SKM-1 (cell line): ENCODE measurements around the gene ZDHHC11.
"Not testable (repeated sequence)": the region's sequence is repeated elsewhere in the genome, so short reads cannot be mapped to it uniquely, and the experiment has no call there.

ENCODE experiments used
- DNase-seq: peaks from one replicate; lab custom pipeline; 2025; ENCODE audit not compliant: unreplicated experiment; lab: John Stamatoyannopoulos, UW

ZDHHC11 gene

DNA sequence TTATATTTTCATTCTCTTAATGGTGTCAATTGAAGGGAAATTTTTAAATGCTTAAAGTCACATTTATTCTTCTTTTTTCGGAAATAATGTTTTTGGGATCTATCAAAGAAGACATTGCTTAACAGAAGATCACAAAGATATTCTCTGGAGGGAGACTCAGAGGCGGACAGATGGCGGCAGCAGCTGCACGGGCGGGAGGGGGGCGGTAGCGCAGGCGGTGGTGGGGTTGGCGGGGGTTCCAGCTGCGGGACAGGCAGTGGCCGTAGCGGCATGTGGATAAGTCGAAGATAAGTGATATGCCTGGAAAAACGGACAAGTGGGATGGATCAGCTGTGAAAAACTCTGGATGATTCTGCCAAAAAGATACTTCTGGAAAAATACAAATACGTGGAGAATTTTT, 34.6 kb downstream of the ZDHHC11 start:
- no peak for DNase-seq

DNA sequence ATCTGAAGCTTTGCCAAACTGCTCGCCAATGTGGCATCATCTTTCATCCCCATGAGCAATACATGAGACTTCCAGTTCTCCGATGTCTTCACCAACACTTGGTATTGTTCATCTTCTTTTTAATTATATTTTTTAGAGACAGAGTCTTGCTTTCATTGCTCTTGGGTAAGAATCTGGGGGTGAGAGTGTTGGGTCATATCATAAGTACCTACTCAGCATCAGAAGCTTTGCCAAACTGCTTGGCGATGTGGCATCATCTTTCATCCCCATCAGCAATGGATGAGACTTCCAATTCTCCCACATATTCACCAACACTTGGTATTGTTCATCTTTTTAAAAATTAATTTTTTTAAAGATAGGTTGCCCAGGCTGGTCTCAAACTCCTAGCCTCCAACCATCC, 35.3 kb downstream of the ZDHHC11 start:
- no peak for DNase-seq

DNA sequence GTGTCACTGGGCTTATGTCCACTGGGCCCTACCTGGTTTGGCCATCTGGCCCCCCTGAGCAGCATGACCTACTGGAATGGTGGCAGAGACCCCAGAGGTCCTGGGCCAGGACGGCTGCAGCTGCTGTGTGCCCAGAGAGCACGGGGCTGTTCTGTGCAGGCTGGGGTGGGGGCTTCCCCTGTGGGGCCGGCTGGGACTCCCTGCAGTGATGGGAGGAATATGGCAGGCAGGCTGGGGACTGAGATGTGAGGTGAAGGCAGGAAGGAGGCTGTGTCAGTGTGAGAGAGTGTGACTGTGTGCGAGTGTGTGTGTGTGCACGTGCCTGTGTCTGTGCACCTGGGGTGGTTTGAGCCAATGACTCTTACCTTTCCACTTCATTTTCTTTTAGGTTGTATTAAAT, 37.2 kb downstream of the ZDHHC11 start:
- not testable (repeated sequence) for DNase-seq

DNA sequence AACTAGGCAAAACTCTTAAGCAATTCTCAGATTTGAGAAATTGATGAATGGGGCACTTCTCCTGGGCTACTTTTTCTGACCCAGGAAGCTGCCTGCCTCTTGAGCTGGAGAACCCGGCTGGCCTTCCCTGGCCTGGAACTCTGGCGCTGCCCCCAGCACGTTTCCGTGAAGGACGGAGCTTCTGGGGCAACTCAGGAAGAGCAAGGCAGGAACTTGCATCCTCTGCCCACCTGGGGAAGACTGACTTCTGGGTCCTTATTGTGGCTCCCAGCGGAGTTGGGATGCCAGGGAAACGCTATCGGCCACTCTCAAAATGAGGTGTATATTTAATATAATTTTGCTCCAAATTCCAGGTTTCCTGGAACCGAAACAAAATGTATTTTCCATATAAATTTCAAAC, 39.4 kb downstream of the ZDHHC11 start:
- not testable (repeated sequence) for DNase-seq

DNA sequence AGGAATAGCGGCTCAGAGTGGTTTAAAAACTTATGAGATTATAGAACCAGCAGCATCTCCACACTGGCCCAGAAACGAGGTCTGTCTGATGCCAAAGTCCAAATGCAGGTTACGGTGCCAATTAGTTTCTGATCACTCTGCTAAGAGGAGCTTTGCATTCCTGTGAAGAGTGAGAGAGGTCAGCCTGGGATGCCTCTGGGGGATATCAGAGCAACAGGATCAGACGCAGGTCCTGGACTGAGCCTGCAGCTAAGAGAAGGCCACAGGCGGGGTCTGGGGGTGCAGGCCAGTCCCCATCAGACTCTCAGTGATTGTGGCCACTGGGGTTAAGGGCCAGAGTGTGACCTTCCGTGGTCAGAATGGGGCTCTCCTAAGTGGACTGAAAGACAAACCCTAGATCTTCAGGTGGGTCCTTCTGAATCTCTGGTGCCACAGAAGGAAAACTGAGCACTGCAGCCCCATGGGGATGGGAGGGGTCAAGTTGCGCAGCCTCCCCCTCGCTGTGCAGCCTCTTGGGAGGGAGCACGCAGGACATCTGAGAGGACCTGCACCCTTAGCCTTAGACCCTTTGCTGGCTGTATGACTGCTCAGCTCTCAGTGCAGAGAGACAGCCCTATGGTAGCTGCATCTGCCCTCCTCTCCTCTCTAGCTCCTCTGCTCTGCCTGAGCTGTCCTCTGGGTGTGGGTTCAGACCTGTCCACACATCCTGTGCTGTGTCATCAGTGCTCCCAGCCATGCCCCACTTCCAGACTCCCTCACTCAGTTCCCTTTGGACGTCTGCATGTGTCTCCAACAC, 42.9 kb downstream of the ZDHHC11 start:
- DNase-seq: not testable (repeated sequence)

DNA sequence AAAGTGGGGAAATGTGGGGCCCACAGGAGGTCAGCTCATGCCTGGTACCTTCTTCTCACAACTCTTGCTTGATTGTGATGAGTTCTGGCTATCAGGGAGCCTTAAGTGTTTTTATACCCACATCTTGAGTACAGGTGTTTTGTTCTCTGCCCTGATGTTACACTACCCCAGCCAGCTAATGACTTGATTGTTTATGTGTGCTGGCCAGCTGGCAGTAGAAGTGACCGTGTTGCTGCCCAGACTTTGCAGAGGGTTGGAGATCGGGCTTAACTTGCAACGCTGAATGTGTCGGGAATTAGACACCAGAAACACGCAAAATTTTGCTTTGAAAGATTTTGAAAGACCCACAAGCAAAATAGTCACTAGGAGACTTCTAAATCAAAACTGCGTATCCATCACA, 49.3 kb downstream of the ZDHHC11 start:
- DNase-seq: no peak

DNA sequence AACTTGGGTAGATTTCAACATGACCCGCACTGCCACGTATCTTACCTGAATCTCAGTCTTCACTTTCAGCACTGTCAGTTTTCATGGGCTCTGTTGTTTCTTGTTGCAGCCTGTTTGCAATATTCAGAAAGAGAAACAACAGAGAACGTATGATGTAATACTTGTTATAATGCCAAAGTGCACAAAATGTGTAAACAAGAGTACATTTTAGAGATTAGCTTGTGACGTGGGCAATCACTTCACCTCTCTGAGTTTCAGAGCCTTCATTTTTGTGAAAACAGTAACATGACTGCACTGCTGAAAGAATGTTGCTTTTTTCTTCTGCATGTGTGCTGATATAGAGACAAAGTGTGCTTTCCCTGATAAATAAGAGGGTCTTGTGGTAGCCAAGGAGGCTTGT, 49.7 kb downstream of the ZDHHC11 start:
- not testable (repeated sequence) for DNase-seq

DNA sequence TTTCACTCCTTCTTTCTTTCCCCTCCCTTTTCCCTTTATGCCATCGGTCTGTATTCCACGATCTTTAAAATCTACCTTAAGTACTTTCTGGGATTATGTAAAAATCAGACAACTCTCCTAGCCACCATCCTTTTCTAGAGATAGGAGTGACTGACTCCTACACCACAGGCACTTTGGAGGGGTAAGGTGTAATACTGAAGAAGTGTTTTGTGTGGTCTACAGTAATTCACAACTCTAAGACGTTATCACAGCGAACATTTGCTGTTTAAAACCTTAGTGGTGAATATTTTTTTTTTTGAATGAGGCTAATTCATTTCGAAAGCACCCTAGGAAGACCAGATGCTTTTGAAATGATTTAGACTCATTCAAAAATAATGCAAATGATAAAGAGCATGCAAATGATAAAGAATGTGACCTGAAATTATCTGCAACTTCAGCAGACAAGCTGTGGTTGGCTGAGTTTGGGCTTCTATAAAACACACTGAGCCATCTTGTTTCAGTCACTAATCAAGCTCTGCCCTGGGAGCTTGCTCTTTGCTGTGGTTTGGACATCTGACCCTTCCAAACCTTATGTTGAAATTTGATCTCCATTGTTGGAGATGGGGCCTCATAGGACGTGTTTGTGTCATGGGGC, 52.2 kb downstream of the ZDHHC11 start:
- DNase-seq: not testable (repeated sequence)

DNA sequence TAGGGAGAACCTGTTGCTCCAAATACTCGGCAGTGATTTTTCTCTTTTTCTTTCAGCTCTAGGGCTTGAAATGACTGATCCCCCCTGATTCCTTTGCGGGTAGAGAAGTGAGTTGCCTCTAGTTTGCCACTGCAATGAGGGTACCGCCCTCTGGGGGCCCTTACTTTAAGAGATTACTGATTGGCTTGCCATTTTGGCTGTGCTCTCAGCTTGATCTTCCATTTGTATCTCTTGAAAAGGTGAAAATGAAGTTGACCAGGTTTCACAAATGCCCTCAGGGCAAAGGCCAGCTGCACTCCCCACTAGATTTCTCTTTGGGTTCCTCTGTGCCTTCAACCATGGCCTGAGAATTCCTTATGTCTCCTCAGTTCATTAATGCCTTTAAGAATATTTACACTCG, 52.8 kb downstream of the ZDHHC11 start:
- not testable (repeated sequence) for DNase-seq

DNA sequence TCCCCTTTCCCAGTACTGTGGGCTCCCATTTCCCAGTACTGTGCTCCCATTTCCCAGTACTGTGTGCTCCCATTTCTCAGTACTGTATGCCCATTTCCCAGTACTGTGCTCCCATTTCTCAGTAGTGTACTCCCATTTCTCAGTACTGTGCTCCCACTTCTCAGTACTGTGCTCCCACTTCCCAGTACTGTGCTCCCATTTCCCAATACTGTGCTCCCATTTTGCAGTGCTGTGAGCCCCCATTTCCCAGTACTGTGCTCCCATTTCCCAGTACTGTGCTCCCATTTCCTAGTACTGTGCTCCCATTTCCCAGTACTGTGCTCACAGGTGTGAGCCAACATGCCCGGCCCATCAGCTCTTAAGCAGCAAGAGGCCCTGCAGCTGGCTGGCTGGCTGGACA, 54.9 kb downstream of the ZDHHC11 start:
- not testable (repeated sequence) for DNase-seq

DNA sequence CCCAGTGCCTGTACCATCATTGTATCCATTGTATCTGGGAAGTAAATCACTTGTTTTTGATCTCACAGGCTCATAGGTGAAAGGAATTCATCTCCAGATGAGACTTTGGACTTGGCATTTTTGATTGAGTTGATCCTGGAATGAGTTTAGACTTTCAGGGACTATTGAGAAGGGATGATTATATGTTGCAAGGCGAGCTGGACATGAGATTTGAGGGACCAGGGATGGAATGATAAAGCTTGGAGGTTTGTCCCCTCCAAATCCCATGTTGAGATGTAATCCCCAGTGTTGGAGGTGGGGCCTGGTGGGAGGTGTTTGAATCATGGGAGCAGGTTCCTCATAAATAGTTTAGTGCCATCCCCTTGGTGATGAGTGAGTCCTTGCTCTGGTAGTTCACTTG, 55.8 kb downstream of the ZDHHC11 start:
- DNase-seq: not testable (repeated sequence)

DNA sequence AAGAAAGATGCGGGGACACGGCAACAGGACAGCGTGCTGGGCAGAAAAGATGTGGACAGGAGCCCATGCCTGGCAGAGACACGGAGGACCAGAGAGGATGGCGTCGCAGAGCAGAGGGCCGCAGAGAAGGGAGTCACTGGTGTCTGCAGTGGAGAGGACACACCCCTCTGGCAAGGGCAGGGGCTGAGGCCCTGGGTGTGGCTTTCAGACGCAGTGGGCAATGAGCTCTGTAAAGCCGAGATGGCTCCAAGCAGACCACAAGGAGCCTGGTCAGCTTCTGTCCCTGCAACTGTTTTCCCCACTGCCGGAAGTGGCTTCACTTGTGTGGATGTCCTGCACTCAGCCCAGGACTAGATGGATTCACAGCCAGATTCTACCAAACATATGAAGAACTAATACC, 62.1 kb downstream of the ZDHHC11 start:
- DNase-seq: not testable (repeated sequence)

DNA sequence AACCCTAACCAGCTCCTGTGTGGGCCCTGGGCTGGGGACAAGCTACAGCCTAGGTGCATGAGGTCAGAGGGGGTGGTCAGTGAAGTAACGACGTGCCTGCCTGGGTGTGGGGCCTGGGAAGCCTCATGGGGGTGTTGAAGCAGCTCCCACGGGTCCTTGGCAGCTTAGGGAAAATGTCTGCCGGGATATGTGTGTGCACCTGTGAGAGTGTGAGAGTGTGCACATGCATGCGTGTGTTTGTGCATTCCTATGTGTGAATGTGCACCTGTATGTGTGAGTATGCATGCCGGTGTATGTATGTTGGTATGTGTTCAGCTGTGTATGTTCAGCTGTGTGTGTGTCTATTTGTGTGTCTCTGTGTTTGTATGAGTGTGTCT, 62.9 kb downstream of the ZDHHC11 start:
- not testable (repeated sequence) for DNase-seq

DNA sequence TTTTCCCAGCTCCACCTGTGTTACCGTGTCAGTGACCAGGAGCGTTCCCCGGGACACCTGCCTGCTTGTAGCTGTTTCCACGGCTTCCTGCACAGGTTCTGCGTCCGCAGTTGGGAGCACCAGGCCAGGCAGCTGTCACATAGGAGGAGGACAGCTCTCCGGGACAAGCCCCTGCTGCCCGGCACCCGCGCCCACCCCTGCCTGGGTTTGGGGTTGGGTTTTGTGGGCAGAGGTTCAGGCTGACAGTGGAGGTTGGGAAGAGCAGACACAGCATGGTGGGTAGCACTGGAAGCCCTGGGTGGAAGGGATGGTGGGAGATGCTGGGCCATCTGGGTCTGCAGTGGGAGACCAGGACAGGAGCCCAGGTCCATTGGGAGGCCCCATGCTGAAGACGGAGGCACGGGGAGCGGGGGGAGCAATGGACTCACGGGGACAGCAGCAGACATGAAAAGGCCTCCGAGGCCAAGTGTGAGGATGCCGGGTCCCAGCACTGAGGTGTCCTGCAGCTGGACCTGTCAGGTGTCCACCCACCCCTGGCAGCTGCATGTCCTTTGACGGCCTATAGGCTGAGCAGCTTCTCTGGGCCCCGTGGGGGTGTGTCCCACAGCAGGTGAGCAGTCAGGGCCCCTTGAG, 63.4 kb downstream of the ZDHHC11 start:
- DNase-seq: not testable (repeated sequence)

DNA sequence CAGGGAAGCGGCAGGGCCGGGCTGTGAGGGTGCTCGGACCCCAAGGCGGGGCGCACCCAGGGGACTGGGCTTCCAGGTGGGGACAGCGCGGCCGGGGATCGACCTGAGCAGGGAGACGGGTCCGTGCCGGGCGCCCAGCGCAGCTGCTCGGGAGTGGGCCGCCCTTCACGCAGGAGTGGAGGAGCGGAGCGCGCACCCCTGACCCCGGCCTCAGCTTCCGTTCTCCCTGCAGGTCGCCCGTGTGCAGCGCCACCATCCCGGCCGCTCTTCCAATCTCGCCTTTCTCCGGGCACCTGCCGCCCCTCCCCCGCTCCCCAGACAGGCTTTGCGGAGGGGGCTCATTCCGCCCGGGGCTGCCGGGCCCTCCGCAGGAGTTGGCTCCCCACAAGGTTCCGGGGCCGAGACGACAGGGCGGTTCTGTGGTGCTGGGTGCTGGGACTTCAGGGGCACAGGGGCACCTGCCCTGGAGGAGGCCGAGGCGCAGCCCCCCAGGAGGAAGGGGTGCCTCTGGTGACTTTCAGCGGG, 65.5 kb downstream of the ZDHHC11 start:
- not testable (repeated sequence) for DNase-seq

DNA sequence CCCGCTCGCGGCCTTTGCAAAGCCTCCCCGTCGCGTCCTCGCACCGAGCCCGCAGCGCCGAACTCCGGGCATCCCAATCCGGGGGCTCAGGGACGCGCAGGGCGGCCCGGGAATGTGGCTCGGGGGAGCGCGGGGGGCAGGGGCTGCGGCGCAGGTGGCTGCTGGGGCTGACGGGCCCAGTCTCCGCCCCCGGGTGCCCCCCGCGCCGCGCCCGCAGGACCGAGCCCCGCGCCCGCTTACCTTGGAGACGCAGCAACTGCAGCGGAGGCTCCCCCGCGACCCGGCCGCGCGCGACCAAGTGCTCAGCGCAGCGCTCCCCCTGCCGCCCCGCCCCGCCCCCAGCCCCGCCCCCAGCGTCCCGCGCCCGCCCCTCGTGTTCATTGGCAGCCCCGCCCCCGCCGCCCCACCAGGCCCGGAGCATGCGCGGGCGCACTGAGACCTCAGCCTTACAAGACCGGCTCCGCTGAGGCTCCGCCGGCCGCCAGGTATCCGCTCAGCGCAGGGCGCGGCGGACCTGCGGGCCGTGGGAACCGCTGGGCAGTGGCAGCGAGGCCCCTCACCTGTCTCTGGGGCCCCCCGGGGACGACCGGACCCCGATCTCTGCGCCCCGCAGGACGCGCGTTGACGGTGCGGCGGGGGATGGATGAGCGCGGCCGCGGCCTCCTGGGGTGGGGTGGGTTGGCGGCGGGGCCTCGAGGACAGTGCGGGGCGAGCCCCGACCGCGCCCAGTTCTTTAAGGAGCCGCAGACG, 66.2 kb downstream of the ZDHHC11 start, which contains the start of gene ZDHHC11B:
Gene ZDHHC11B (minus strand): TSS at position 302 of the 750 bp plus-strand sequence. CDS start 17,810 bp downstream, outside the sequence.
- DNase-seq: not testable (repeated sequence)

DNA sequence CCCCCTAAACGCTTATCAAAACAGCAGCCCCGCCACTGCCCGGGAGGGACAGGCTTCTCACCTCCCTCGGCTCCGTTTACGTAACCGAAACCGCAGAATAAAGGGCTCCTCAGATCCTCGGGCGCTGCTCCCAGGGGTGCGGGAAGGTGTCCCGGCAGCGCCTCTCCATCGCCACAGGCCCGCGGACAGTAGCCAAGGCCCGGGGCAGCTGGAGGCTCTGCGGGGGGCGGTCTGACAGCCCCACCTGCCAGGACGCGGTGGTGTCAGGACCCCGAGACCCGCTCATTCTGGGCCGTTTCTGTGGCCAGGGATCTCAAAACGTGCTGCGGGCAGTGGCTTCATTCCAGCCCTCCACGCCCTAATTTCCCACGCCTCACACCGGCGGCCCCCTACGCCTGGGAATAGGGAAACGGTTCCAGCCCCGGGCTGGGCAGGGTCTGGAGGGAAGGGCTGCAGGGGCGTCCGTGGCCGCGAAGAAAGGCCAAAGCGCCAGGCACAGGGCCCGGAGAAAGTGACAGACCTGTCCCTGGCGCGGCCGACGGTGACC, 66.8 kb downstream of the ZDHHC11 start:
- not testable (repeated sequence) for DNase-seq

DNA sequence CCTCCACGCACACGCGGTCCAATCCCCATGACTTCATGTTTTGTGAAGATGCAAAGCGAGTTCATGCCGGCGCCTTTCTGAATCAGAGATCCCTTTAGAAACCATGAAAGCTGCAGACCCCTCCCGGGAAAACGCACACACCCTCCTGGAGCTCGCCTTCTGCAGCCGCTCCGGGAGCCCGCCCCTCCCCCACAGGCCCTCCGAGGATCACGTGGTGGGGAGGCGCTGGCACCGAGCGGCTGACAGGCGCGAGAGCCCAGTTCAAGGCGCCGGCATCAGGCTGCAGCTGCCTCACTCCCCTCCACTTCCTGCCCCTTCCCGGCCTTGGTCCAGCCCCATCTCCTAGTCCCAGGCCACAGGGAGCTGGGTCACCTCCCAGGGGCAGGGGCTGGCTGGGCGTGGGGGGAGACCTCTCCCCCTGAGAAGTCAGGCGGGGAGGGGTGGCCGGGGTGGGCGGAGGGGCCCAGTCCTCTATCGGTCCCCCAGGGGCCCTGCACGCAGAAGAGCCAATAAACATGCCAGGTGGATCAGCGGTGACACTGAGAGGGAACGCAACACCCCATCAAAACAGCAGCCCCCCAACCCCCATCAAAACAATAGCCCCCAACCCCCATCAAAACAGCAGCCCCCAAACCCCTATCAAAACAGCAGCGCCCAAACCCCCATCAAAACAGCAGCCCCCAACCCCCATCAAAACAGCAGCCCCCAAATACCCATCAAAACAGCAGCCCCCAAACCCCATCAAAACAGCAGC, 67.6 kb downstream of the ZDHHC11 start:
- DNase-seq: not testable (repeated sequence)

DNA sequence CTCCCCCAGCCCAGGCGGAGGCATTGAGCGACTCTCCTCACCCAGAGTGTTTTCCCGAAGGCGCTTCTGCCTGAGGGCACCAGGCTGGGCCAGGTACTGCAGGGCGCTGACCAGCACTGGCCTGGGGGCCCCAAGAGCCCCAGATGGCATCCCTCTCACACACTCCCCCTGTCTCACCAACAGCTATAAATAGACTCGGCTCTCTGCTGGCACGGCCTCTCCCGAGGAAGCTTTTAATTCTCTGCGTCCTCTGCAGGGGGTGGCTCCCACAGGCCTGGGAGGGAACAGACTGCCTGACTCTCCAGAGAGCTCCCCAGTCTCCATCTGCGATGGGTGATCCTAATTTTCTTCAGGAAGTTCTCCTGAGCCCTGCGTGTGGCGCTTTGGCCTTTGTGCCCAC, 68.4 kb downstream of the ZDHHC11 start:
- DNase-seq: not testable (repeated sequence)

DNA sequence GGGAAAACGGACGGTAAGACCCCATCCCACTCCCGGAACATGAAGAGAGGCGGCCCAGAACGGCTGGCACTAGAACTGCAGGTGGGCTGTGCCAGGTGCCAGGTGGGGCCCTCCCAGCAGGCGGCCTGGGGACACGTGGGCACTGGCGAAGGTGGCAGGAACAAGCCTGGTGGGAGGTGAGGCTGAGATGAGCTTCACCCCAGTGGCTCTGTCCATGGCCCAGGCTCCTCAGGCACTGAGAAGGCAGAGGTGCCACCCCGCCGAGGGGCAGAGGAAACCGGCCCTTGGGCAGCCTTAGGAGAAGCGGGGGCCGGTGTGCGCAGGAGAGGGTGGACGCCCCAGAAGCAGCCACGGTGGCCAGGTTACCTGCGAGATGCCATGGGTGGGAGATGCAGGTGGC, 70.2 kb downstream of the ZDHHC11 start:
- not testable (repeated sequence) for DNase-seq
